Measurements from ENCODE around the gene CUTC.
"Not testable (repeated sequence)": the region's sequence is repeated elsewhere in the genome, so short reads cannot be mapped to it uniquely, and the experiment has no call there.

CUTC gene, protein sequence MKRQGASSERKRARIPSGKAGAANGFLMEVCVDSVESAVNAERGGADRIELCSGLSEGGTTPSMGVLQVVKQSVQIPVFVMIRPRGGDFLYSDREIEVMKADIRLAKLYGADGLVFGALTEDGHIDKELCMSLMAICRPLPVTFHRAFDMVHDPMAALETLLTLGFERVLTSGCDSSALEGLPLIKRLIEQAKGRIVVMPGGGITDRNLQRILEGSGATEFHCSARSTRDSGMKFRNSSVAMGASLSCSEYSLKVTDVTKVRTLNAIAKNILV

DNA sequence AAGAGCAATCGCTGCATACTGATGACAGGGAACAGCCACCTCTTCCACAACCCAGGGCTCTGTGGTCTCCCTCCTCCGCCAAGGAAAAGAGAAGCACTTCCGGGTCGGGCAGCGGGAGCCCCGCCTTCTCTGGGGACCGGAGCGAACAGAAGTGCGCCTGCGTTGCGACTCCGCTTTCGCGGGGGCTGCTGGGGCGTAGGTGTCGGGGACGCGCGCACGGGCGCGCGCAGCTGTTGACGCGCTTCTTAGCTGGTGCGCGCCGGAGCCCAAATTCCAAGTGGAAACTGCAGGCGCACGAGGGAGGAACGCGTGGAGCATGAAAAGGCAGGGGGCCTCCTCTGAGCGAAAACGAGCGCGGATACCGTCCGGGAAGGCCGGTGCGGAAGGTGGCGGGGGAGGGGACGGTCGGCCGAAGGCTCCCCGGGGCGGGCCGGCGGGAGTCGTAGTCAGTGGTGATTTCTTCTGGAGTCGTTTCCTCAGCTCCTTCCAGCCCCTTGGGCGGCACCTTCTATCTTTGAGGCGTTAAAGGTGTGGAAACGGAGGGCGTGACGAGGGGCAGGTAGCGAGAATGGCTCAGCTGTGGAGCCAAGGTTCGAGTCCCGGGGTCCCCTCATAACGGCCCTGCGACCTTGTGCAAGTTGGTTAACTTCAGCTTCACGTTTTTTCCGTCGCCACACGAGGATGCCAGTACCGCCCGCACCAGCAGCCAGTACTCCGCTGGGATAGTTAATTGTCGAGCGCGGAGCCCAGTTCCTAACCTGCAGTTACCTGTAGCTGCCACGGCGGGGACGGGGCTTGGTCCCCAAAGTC, at the start of gene CUTC, which contains the start of gene COX15:
CUTC (plus strand) TSS at position 202 of the 810 bp plus-strand sequence; CDS start at position 317, 115 bp downstream.
COX15 (minus strand) TSS at position 95 of the 810 bp plus-strand sequence; CDS start at position 17, 78 bp downstream.
- DNase-seq (ENCODE audit: low spot score), result peak; percentile 96

DNA sequence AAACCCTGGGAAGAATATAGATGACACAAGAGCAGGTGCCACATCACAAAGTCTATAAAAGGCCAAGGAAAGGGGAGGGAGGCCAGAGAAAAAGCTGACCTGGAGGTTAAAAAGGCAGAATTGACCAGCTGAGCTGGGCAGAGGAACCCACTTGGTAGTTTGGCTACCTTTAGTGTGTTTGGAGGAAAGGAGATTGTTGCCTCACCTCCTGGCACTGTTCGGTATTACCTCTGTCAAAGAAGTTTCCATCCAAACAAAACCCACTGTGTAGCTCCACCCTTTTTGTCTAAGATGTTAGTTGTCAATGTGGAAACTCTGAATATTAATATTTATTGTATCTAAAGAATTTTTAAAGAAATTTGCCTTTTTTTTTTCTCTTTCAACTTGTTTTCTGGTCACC, 49.3 kb upstream of the CUTC start:
- no peak for DNase-seq (ENCODE audit: low spot score)

DNA sequence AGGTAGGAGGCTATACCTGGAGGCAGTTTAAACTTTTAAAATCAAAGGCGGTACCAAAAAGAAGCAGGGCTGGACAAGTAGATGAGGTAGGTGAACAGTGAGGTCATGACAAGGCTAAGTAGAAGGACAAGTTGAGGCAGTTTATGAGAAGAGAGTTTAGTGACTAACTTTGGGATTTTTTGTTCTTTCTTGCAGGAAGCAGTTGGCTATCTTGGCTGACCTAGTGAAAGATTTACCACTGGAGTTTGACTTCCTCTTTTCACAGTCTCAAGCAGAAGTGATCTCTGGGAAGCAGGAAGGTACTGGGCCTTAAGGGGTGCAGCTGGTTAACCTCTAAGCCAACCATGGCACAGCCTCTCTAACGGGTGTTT, 46.5 kb upstream of the CUTC start:
- no peak for DNase-seq (ENCODE audit: low spot score)

DNA sequence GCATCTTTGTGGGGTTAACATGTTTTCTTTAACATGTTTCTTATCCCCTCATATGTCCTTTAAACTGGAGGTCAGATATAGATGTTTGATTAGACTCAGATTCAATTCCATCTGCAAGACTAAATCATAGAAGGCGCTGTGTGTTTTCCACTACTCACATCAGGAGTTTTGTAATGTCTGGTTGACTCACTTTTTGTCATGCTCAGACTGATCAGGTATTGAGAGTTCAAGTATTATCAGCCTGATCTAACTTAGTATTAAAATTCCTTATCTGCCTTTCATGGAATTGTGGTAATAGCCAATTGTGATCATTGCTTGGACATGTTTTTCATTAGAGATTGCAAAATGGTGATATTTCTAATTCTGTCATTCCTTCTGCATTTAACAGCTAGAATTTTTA, 42.6 kb upstream of the CUTC start:
- DNase-seq (ENCODE audit: low spot score), result no peak

DNA sequence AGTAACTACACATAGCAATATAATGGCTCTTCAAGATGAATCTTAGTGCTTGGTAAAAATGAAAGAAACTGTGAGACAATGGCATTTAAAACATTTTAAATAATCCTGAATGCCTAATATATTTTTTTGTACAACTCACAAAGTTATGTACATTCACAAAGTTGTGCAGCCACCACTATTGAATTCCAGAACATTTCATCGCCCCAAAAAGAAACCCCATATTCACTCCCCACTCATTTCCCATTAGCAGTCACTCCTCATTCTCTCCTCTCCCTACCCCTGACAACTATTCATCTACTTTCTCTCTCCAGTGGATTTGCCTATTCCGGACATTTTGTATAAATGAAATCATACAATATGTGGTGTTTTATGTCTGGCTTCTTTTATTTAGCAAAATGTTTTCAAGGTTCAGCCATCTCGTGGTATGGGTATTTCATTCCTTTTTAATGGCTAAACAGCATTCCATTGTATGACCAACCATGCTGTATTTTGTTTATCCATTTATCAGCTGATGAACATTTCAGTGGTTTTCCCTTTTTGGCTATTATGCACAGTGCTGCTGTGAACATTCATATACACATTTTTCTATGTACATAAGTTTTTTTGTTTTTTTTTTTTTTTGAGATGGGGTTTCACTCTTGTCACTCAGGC, 38.0 kb upstream of the CUTC start:
- DNase-seq (ENCODE audit: low spot score), result no peak

DNA sequence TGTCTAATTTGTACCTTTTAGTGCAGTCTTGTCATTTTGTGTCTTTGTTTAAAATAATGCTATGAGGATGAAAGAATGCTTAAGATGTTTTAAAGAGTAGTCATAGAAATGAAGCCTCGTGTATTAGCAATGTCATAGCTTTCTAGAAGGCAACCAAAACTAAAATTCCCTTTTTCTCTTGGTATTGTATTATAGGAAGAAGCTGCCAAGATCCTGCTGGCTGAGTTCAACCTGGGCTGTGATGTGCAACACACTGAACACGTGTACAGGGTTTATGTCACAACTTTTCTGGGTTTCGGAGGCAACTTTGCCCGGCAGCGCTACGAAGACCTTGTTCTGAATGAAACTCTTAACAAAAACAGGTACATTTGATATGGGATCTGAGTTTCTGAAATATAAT, 36.3 kb upstream of the CUTC start:
- DNase-seq (ENCODE audit: low spot score), result no peak

DNA sequence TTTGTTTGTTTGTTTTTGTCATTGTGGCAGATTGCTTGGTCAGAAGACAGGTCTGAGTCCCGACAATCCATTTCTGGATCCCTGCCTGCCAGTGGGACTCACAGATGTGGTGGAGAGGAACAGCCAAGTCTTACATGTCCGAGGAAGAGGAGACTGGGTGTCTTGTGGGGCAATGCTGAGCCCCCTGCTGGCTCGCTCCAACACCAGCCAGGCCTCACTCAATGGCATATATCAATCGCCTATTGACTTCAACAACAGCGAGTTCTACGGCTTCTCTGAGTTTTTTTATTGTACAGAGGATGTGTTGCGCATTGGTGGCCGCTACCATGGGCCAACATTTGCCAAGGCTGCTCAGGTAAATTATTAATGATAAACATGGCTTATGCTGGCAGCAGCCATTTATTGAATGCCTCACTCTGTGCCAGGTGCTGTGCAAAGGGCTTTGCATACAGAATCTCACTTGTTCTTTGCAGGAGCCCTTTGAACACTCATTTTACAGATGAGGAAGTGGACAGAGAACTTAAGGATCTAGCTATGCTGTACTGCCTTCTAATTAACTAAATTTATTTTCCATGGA, 33.4 kb upstream of the CUTC start:
- DNase-seq (ENCODE audit: low spot score), result no peak

DNA sequence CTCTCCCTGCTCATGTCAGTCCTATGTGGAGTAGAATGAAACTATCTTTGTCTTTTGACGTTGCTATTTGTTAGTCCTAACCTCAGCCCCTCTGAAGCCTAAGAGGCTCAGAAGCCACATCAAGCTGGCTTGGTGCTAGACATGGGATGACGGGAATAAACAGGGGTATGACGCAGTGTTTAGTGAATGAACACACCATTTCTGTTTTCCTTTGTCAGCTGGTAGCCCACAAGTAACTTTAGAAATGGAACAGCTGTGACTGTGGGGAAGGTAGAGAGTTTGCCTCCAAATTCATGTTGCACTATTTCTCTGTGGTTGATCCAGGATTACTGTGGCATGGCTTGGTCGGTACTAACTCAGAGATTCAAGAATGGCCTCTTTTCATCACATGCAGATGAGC, 31.4 kb upstream of the CUTC start:
- DNase-seq (ENCODE audit: low spot score), result no peak

DNA sequence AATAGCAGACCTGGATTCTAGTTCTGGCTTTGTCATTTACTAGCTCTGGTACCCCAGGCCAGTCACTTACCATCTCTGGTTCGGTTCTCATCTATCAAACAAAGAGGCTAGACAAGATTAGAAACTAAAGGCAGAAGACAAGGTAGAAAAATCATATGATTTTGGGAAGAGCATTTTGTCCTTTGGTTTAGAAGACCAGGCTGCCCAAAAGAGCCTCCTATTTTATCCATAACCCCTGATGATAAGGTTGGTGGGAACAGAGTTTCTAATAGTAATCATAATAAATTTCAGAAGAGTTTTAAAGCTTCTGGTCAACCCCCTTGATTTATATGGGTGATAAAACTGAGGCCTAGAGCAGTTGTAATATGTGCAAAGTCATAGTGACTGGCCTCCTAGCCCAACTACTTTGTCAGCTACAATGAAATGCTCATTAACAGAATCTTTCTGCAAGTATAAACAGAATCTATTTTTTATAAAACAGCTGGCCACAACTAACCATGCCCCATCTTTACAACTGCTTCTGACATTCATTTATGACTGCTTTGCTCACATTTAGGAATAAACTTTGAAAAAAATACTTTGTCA, 23.5 kb upstream of the CUTC start:
- DNase-seq (ENCODE audit: low spot score), result no peak

DNA sequence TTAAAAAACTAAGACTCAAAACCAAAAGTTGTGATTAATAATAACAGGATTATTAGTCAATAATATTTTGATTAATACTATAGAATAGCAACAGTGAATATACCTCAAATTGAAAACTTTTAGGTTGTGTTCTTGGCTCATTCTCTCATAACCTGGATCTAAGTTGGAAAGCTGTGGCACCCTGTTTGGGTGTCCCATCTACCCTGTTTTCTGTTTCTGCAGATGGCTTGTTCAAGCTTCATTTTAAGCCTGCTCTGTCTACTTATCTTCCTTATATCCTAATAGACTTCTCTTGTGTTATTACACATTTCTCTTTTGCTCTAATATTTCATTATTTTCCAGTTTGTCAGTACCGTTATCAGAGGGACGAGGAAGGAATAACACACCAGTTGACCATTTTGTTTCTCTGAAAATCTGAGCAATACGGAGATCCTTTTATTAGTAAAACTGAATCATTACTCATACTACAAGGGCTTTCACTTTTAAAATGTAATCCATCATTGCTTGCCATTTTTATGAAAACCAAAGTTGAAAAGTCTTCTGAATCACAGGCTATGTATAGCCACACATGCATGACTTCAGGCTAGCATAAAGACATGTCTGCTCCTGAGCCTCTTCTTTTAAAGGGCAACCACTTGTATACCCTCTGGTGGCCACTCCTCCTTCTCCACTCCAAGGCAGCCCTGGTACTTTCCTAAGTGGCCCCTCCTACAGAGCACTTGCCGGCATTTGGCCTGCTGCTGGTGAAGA, 22.4 kb upstream of the CUTC start:
- DNase-seq (ENCODE audit: low spot score), result peak; percentile 8

DNA sequence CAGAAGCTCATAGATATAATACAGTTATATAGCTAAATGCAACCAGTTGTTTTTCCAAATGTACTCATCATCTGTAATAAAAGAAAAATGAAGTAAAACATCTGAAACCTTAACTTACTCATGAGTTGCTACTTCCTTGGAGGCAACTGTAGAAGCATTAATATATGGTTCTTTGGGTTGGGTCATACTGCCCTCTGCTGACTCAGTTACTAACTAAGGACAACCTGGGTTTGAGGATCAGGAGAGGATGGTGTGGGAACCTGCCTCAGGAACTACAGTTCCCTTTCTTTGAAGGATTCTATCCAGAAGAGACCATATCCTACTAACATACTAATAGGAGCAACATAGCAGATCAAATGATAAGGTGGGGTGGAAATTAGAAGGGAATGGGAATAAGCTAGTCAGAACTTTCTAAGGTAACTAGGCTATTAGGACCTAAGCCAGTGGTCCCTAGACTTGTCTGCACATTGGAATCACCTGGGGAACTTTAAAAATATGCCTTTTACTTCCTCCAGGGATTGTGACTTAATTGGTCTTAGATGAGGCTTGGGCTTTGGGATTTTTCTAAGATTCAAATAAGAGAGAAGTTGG, 20.8 kb upstream of the CUTC start:
- peak; percentile 28 for DNase-seq (ENCODE audit: low spot score)

DNA sequence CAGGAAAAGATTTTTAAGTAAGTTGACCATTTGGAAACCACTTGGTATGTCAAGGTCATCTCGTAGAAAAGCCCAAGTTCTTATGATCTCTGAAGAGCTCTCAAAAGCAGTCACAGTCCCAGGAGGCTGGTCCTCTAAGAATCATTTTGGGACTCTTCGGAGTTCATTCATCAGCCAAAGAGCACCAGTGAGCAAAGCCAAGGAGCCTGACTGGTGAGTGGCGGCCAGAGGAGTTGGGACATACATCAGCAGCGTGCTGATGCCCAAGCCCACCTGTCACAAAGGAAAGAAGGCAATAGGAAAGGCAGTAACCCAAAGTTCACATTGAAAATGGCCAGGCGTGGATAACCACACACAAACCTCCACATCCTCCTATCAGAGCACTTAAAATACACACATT, 17.6 kb upstream of the CUTC start:
- no peak for DNase-seq (ENCODE audit: low spot score)

DNA sequence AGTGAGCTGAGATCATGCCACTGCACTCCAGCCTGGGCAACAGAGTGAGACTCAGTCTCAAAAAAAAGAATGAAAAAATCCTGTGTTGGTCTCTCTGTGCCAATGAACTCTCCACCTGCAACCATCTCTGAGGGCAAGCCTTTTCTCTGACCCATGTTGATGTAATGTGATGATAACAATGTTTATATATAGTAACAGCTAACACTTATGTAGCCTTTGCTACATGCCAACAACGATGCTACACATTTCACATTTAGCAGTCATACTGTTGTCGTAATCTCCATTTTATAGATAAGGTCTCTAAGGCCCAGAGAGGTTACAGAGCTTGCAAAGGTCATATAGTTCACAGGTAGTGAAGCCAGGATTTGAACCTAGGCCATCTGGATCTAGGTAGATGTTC, 11.6 kb upstream of the CUTC start:
- no peak for DNase-seq (ENCODE audit: low spot score)

DNA sequence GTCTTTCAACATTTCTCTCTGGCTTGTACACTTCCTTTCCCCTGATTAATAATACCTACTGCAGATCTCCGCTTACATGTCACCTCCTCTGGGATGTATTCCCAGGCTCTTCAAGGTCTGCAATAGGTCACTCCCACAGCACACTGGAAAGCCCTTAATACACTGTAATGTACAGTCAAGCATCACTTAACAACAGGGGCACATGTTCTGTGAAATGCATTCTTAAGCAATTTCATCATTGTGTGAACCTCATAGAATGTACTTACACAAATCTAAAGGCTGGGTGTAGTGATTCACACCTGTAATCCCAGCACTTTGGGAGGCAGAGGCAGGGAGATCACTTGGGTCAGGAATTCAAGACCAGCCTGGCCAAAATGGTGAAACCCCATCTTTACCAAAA, 2.0 kb upstream of the CUTC start:
- no peak for DNase-seq (ENCODE audit: low spot score)

DNA sequence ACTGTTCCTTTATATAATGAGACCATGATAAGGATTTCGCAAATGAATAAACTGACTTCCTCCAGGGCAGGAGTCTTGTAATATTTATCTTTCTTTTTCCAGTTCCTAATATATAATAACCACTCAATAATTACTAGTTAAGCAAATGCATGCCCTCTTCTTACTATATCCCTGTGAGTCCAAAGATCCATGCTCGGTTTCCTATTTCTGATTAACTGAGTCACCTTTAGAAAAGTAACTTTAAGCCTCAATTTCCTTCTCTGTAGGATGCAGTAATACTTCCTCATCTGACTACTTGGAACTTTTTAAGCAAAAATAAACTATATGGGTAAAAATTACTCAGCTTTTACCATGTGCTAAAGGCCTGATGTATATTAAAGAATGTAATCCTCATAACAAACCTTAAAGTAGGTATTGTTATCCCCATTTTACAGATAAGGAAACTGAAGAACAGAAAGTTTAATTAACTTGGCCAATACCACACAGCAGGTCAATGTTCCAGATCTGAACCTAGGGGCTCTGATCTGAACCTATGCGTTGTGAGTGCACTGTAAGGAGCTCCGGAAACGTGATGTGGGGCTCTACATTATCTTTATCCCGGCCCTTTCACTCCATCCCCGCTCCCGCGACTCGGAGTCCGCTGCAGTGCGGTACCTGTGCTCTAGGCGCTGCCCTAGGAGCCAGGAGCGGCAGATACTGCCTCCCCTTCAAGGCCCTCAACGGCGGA, 565 bp upstream of the CUTC start:
- DNase-seq (ENCODE audit: low spot score), result no peak

DNA sequence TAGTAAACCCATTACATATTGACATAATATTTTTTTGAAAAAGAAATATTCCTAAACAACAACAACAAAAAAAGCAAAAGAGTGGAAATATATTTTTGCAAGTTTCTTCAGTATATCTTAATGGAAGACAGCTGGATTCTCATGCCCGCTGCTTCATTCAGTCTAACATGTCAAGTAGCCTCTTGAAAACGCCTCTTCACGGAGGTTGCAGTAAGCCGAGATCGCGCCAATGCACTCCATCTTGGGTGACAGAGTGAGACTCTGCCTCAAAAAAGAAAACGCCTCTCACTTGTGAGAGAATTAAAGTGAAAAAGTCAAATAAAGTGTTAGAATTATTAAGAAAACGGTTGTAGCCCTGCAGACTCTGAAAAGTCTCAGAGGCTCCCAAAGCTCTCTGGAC, 1.3 kb downstream of the CUTC start:
- no peak for DNase-seq (ENCODE audit: low spot score)

DNA sequence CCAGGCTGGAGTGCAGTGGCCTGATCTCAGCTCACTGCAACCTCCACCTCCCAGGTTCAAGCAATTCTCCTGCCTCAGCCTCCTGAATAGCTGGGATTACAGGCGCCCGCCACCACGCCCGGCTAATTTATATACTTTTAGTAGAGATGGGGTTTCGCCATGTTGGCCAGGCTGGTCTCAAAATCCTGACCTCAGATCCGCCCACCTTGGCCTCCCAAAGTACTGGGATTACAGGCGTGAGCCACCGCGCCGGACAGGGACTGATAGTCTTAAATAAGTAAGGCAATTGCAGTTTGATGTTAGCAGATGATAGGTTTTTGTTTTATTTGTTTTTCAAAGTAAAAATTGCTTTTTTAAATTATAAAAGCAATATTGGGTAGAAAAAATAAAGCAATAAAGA, 2.1 kb downstream of the CUTC start:
- not testable (repeated sequence) for DNase-seq (ENCODE audit: low spot score)

DNA sequence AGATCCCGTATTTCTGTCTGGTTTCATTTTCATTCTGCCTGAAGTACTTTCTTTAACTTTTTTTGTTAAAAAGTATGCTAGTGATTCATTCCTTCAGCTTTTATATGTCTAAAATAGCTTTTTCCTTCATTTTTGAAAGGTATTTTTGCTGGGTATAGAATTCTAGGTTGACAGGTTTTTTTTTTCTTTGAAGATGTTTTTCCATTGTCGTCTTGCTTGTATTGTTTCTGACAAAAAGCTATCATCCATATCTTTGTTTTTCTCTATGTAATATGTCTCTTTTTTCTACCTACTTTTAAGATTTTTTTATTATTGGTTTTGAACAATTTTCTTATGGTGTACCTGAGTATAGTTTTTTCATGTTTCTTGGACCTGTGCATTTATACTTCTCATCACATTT, 8.2 kb downstream of the CUTC start:
- no peak for DNase-seq (ENCODE audit: low spot score)

DNA sequence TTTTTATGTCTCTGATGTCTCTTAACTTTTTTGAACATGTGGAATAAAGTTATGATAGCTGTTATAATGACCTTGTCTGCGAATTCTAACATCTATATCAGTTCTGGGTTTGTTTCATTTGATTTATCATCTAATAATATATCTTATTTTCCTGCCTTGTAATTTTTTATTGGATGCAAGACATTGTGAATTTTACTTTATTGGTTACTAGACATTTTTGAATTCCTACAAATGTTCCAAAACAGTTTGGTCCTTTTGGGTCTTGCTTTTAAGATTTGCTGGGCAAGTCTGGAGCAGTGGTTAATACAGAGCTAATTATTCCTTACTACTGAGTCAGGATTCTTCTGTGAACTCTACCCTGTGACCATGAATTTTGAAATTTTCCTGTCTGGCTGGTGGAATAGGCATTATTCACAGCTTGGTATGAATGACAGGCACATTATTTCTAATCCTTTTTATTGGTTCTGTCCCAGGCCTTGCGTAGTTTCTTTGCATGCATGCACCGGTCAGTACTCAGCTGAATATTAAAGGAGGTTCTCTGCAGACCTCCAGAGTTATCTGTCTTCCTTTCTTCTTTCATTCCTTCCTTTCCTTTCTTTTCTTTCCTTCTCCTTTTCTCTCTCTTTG, 9.0 kb downstream of the CUTC start:
- DNase-seq (ENCODE audit: low spot score), result no peak

DNA sequence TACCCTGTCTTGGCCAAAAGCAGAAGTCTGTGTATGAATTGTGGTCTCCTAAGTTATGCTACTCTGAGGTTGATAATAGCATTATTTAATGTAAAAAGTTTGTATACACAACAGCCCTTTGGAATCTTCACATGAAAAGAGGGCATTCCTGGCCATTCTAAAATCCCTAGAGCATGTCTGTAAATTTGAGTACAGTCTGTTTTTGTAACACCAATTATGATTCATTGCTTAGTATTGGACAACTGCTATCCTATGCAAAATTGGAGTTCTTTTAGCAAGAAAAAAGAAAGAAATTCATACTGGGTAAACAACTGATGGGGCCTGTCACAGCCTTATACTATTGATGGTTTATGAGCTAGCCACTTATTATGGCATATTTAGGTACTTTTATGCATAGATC, 10.2 kb downstream of the CUTC start:
- no peak for DNase-seq (ENCODE audit: low spot score)
